Lower lobe of right lung (tissue), 2 donors: ENCODE data around the gene KRT4. TPM values are rescaled to one million over a fixed set of nuclear protein-coding genes. Genes with fewer than 3 reads are reported as not detected.

Source experiments
- ATAC-seq, 2 donors: fragments of 200-7000 bp; cut with Tn5 transposase; one replicate each; pipeline ENCODE4 v1.9.1; 2020 to 2022; ENCODE audit warnings: mild to moderate bottlenecking in 2 of 2, moderate library complexity in 2 of 2
- DNase-seq: peaks from one replicate; pipeline ENCODE4 v3.0.0-alpha.2; 2020
- H3K27ac ChIP-seq: fragments of 200-600 bp; one replicate; pipeline ENCODE4 v1.8.0; 2022
- H3K27me3 ChIP-seq: fragments of 200-600 bp; one replicate; pipeline ENCODE4 v1.8.0; 2022; ENCODE audit warnings: low read depth
- H3K36me3 ChIP-seq: fragments of 200-600 bp; one replicate; pipeline ENCODE4 v1.8.0; 2022; ENCODE audit warnings: mild to moderate bottlenecking
- H3K4me1 ChIP-seq: fragments of 200-600 bp; one replicate; pipeline ENCODE4 v1.8.0; 2022
- H3K4me3 ChIP-seq: fragments of 200-600 bp; one replicate; pipeline ENCODE4 v1.8.0; 2022; ENCODE audit warnings: mild to moderate bottlenecking
- H3K9me3 ChIP-seq: fragments of 200-600 bp; one replicate; pipeline ENCODE4 v1.8.0; 2022
- intact Hi-C: fragments of 100-400 bp; cut with DNase I; formaldehyde crosslinking; loops from one replicate; pipeline ENCODE4 v1.11.0; 2022
- total RNA-seq: library from RNA; stranded (reverse); fragmentation: NEBNext Ultra II Directional; extraction: Animal tissue kit (Norgen Biotek cat#: 25700); gene quantifications from one replicate; pipeline ENCODE4 v1.2.1, GENCODE V29; 2021
- TF ChIP-seq, protein P1 (sequence below): fragments of 200-600 bp; IDR thresholded peaks from one replicate; pipeline ENCODE4 v1.8.0; 2022; ENCODE audit warnings: antibody characterized with exemption, mild to moderate bottlenecking
- donor health status: DM: no; HTN: yes; CAD: no; lungs with severe emphysema.

Gene KRT4
- total RNA-seq, 1 donor from 2014 or later: 6.4 TPM

DNA sequence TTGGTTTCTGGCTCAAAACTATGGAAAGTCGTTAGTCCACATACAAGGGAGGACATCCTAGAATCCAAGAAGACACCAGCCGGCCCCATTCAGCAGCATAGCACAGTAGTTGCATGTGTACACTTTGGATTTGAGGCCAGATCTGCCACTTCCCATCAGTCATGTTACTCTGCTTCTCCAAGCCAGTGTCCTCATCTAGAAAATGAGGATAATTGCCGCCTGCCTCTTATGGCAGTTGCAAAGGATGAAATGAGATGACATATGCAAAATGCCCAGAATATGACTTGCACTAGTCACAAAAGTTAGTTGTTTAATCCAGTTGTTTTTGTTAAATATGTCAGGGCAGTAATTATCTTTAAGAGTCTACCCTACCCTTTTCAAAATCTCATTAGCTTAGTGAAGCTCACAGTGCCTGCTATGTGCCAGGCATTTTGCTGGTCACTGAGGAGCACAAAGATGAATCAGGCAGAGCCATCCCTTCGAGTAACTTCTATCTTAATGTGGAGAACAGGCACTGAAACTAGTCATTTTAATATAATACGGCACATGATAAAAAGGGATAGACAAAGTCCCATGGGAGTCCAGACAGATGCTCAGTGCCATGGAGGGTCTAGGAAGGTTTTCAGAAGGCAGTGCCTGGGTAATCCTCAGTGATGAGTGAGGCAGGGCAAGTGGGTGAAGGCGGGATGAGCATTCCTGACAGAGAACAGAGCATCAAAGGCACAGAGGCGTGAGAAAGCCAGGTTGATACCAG lies 30.2 kb downstream of the KRT4 start:
- DNase-seq (no peak), ATAC-seq (no peak)
- intact Hi-C loops: no loop called here
- peaks cover 40% of the 10 kb centered on the region for H3K27me3 ChIP-seq
- no peak overlapping the region for H3K27ac ChIP-seq
- H3K9me3 ChIP-seq: no peaks in the 10 kb centered on the region
- no peak overlapping the region for H3K4me3 ChIP-seq
- no peaks in the 10 kb centered on the region for H3K4me1 ChIP-seq
- TF ChIP-seq, protein P1, sequence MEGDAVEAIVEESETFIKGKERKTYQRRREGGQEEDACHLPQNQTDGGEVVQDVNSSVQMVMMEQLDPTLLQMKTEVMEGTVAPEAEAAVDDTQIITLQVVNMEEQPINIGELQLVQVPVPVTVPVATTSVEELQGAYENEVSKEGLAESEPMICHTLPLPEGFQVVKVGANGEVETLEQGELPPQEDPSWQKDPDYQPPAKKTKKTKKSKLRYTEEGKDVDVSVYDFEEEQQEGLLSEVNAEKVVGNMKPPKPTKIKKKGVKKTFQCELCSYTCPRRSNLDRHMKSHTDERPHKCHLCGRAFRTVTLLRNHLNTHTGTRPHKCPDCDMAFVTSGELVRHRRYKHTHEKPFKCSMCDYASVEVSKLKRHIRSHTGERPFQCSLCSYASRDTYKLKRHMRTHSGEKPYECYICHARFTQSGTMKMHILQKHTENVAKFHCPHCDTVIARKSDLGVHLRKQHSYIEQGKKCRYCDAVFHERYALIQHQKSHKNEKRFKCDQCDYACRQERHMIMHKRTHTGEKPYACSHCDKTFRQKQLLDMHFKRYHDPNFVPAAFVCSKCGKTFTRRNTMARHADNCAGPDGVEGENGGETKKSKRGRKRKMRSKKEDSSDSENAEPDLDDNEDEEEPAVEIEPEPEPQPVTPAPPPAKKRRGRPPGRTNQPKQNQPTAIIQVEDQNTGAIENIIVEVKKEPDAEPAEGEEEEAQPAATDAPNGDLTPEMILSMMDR: no peak
- no peaks in the 10 kb centered on the region for H3K36me3 ChIP-seq

DNA sequence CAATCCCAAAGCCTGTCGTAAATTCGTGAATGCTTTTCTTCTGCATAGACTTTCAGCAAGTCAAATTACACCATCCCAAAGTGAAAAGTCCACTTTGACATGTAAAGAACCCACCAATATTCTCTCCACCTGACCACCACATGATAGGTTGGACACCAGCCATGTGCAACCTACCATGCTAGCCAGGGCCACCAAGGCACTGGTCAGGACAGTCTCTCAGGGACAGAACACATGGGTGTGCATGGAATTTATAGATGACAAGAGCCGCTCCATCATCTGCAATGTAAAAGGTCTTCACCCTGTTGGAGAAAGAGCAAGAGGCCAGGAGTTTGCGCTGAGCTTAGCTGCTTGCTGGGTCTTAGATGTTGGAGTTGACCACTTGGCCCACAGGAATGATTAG lies 31.4 kb downstream of the KRT4 start:
- no peak overlapping the region for H3K27ac ChIP-seq
- no peaks in the 10 kb centered on the region for H3K36me3 ChIP-seq
- intact Hi-C loops: no loop called here
- H3K4me3 ChIP-seq: no peak overlapping the region
- no peaks in the 10 kb centered on the region for H3K9me3 ChIP-seq
- no peaks in the 10 kb centered on the region for H3K4me1 ChIP-seq
- DNase-seq (no peak), ATAC-seq (no peak)
- TF ChIP-seq, protein P1: no peak
- peaks cover 36% of the 10 kb centered on the region for H3K27me3 ChIP-seq

DNA sequence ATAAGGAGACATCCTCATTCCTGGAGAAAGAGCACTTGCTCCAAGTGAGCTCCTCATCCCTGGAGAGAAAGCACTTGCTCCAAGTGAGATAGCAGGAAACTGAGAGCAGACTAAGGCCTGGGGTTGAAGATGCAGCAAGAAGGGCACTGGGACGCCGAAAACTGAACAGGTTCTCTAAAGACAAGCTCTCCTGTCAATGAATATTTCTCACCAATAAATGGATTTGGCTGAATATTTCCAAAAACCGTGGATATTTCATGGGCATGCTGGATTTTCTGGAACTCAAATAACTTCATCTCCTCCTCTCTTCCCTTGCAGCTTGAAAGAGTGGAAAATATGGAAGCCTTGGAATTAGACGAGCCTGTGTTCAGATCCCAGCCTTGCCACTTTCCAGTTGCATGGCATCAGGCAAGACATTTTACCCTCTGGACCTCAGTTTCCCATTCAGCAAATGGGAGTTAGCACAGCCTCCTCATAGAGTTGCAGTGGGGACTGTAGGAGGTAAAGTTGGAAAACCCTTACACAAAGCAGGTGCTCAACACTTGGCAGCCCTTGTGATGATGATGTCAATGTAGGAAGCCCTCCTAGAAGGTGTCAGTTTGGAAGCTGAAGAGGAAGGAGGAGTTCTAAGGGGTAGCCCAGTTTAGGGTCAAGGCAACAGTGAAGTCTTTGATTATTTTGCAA lies 32.4 kb downstream of the KRT4 start:
- no peak for DNase-seq
- Histone ChIP-seq H3K9me3 (no peaks in the 10 kb centered on the region), H3K27me3 (peaks cover 43% of the 10 kb centered on the region), H3K27ac (no peak overlapping the region), H3K36me3 (no peaks in the 10 kb centered on the region), H3K4me1 (no peaks in the 10 kb centered on the region), H3K4me3 (no peak overlapping the region)
- ATAC-seq: no peak
- TF ChIP-seq, protein P1: no peak
- intact Hi-C loops: no loop called here

DNA sequence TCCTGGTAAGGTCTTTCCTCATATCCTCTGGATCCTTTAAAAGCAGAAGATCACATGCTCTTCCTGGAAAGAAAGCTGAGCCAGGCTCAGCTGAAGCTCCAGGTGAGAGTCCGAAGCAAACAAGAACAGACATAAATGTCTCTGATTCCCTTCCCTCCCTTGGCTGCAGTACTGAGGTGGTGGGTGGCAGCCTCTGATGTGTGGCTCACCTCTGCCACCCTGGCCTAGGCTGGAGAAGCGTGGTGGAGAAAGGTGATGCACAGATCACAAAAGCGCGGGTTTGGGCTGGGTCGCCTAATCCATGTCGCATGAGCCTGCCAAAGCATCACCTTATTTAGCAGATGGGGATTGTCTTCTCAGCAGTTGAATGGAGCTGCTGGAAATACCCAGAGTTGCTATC lies 34.0 kb downstream of the KRT4 start:
- Histone ChIP-seq H3K4me3 (no peak overlapping the region), H3K9me3 (no peaks in the 10 kb centered on the region), H3K27ac (no peak overlapping the region), H3K4me1 (no peaks in the 10 kb centered on the region), H3K36me3 (no peaks in the 10 kb centered on the region), H3K27me3 (peaks cover 35% of the 10 kb centered on the region)
- TF ChIP-seq, protein P1: no peak
- DNase-seq (no peak), ATAC-seq (no peak)
- intact Hi-C loops: no loop called here

DNA sequence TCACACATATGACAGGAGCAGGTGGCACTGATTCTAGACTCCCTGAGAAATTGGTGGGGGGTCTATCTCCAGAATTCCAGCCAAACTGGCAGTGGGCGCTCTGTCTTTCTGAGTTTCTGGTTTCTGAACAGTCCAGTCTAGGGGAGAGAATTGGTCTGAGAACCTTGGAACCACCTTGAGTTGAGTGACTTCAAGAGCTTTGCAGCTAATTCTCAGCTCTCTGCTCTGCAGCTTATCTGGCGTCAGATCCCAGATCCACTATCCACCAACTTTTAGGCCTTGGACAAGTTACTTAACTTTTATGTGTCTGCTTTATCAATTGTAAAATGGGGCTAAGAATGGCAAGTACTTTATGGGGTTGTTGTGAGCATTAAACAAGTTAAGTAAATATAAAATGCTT lies 35.1 kb downstream of the KRT4 start:
- DNase-seq (no peak), ATAC-seq (no peak)
- Histone ChIP-seq H3K27ac (no peak overlapping the region), H3K4me1 (no peaks in the 10 kb centered on the region), H3K27me3 (peaks cover 25% of the 10 kb centered on the region), H3K4me3 (no peak overlapping the region), H3K9me3 (no peaks in the 10 kb centered on the region), H3K36me3 (no peaks in the 10 kb centered on the region)
- intact Hi-C loops: no loop called here
- TF ChIP-seq, protein P1: no peak
